LNCaP clone FGC (cell line): Measurements from ENCODE around the gene ZNF286A.
"Not testable (repeated sequence)": the region's sequence is repeated elsewhere in the genome, so short reads cannot be mapped to it uniquely, and the experiment has no call there.

ENCODE experiments used
- DNase-seq: peaks from one replicate; pipeline ENCODE4 v3.0.0-alpha.2; 2011; ENCODE audit warnings: low read depth
- H3K4me3 ChIP-seq: 2 replicates; pipeline ENCODE4 v1.5.1; 2011; ENCODE audit warnings: mild to moderate bottlenecking, low read depth, low read length, control low read depth
- CTCF ChIP-seq: IDR thresholded peaks from 2 replicates; pipeline ENCODE4 v1.5.1; 2012; ENCODE audit warnings: mild to moderate bottlenecking; ENCODE audit not compliant: control insufficient read depth, insufficient read depth; ENCODE audit errors: extremely low read depth

Gene ZNF286A

GRCh38 chr17:15744885-15745284 lies 45.3 kb downstream of the ZNF286A start:
- no peak for TF ChIP-seq CTCF
- no peak overlapping the region for H3K4me3 ChIP-seq
- no peak for DNase-seq

- H3K4me3 ChIP-seq, DNase-seq: not testable (repeated sequence)
Measured at GRCh38 chr17:15749403-15749802, 49.9 kb downstream of the ZNF286A start.

- not testable (repeated sequence) for H3K4me3 ChIP-seq, DNase-seq
Measured at GRCh38 chr17:15768865-15769533, 69.4 kb downstream of the ZNF286A start.
